Panc1 (cell line): ENCODE data around the gene SLC19A3. TPM values are rescaled to one million over a fixed set of nuclear protein-coding genes. Genes with fewer than 3 reads are reported as not detected.

Experiments
- ATAC-seq: fragments of 200-7000 bp; cut with Tn5 transposase; 2 replicates; pipeline ENCODE4 v1.9.1; 2020; ENCODE audit warnings: mild to moderate bottlenecking, moderate library complexity
- BruUV-seq: library from RNA; stranded (reverse); fragments of 400-500 nt; replicated peaks from 2 replicates; lab custom pipeline; 2021; lab: Mats Ljungman, UMichigan
- CTCF ChIA-PET: fragments of 300-600 bp; sonication (Branson Sonifier 250); formaldehyde crosslinking; loops from one replicate; lab custom pipeline; 2022; ENCODE audit warnings: antibody characterized with exemption; lab: Charles Lee
- POLR2A ChIA-PET: fragments of 300-600 bp; sonication (Branson Sonifier 250); formaldehyde crosslinking; loops from one replicate; lab custom pipeline; 2022; ENCODE audit warnings: antibody characterized with exemption; lab: Charles Lee
- DNase-seq: peaks from one replicate; pipeline ENCODE4 v3.0.0-alpha.2; 2010; ENCODE audit warnings: low read depth, low spot score
- H3K27ac ChIP-seq: 2 replicates; pipeline ENCODE4 v1.5.1; 2011; ENCODE audit warnings: mild to moderate bottlenecking, low read length, inconsistent platforms
- H3K27me3 ChIP-seq: fragments of 200-500 bp; sonication (Bioruptor generic); 2 replicates; pipeline ENCODE4 v1.6.0; 2014; ENCODE audit warnings: low read length, inconsistent platforms; ENCODE audit not compliant: control insufficient read depth, insufficient read depth
- H3K36me3 ChIP-seq: fragments of 200-500 bp; sonication (Bioruptor generic); 2 replicates; pipeline ENCODE4 v1.5.1; 2014; ENCODE audit warnings: inconsistent platforms, mild to moderate bottlenecking, low read length, moderate library complexity; ENCODE audit not compliant: control insufficient read depth, insufficient read depth
- H3K4me1 ChIP-seq: 2 replicates; pipeline ENCODE4 v1.5.1; 2011; ENCODE audit warnings: inconsistent platforms, mild to moderate bottlenecking, low read length, moderate library complexity; ENCODE audit not compliant: control insufficient read depth, insufficient read depth
- H3K4me3 ChIP-seq, 2 experiments: 2 replicates each; pipeline ENCODE4 v1.5.1; 2011 to 2012; ENCODE audit warnings: low read depth in 2 of 2, low read length in 2 of 2, mild to moderate bottlenecking in 2 of 2, inconsistent platforms in 1 of 2, moderate library complexity in 1 of 2
- H3K9me3 ChIP-seq: fragments of 200-500 bp; sonication (Bioruptor generic); 2 replicates; pipeline ENCODE4 v1.5.1; 2014; ENCODE audit warnings: low read depth, mild to moderate bottlenecking, inconsistent platforms, low read length, moderate library complexity; ENCODE audit not compliant: control insufficient read depth, insufficient read depth
- CTCF ChIP-seq: fragments of 450-650 bp; IDR thresholded peaks from 2 replicates; pipeline ENCODE4 v1.5.1; 2017; ENCODE audit warnings: mild to moderate bottlenecking
- POLR2AphosphoS5 ChIP-seq: IDR thresholded peaks from 2 replicates; pipeline ENCODE4 v1.6.1; 2012; ENCODE audit warnings: mild to moderate bottlenecking, low read depth, low read length, moderate library complexity
- SIN3A ChIP-seq: IDR thresholded peaks from 2 replicates; pipeline ENCODE4 v1.6.1; 2012; ENCODE audit warnings: low read depth, mild to moderate bottlenecking, low read length, moderate library complexity, borderline replicate concordance; ENCODE audit not compliant: insufficient read depth
- TCF7L2 ChIP-seq: IDR thresholded peaks from 2 replicates; pipeline ENCODE4 v1.6.1; 2011; ENCODE audit warnings: mild to moderate bottlenecking, low read depth, low read length, inconsistent platforms
- in situ Hi-C: cut with HindIII; loops from 2 replicates; pipeline ENCODE4 v1.10.0; 2016; ENCODE audit warnings: low sequenced_read_pairs, low pct_unique_long_range_greater_than_20kb
- intact Hi-C: fragments of 100-400 bp; cut with micrococcal nuclease; formaldehyde crosslinking; loops from one replicate; pipeline ENCODE4 v1.10.0; 2022; ENCODE audit not compliant: unreplicated experiment
- total RNA-seq: library from RNA; stranded (reverse); gene quantifications from one replicate; pipeline ENCODE4 v1.2.1, GENCODE V29; 2021; ENCODE audit not compliant: unreplicated experiment
- TF ChIP-seq, protein P1 (sequence below), 2 experiments: IDR thresholded peaks; 2 replicates each; pipeline ENCODE4 v1.6.1; 2011 to 2012; ENCODE audit warnings: low read depth in 2 of 2, control low read depth in 1 of 2, low read length in 1 of 2, mild to moderate bottlenecking in 1 of 2, moderate library complexity in 1 of 2; ENCODE audit not compliant: insufficient read depth in 1 of 2

The SLC19A3 gene
- total RNA-seq, 1 experiment from 2014 or later = 0.28 TPM

- ChIA-PET CTCF (interaction anchor here (0.7 to 1.6 kb wide), 2 partner anchors 55 to 69 kb away, joined by 9 to 10 read pairs; no protein-coding TSS in a partner anchor), POLR2A (interaction anchor here (0.6 kb wide), 1 partner anchor 27 kb away, joined by 3 read pairs; no protein-coding TSS in a partner anchor)
- TF ChIP-seq TCF7L2 = no peak
- TF ChIP-seq CTCF = no peak
- no peak for TF ChIP-seq SIN3A
- TF ChIP-seq, protein P1, sequence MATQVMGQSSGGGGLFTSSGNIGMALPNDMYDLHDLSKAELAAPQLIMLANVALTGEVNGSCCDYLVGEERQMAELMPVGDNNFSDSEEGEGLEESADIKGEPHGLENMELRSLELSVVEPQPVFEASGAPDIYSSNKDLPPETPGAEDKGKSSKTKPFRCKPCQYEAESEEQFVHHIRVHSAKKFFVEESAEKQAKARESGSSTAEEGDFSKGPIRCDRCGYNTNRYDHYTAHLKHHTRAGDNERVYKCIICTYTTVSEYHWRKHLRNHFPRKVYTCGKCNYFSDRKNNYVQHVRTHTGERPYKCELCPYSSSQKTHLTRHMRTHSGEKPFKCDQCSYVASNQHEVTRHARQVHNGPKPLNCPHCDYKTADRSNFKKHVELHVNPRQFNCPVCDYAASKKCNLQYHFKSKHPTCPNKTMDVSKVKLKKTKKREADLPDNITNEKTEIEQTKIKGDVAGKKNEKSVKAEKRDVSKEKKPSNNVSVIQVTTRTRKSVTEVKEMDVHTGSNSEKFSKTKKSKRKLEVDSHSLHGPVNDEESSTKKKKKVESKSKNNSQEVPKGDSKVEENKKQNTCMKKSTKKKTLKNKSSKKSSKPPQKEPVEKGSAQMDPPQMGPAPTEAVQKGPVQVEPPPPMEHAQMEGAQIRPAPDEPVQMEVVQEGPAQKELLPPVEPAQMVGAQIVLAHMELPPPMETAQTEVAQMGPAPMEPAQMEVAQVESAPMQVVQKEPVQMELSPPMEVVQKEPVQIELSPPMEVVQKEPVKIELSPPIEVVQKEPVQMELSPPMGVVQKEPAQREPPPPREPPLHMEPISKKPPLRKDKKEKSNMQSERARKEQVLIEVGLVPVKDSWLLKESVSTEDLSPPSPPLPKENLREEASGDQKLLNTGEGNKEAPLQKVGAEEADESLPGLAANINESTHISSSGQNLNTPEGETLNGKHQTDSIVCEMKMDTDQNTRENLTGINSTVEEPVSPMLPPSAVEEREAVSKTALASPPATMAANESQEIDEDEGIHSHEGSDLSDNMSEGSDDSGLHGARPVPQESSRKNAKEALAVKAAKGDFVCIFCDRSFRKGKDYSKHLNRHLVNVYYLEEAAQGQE (IDR thresholded peaks at IDR 0.05; ENCODE audit: insufficient read depth in 1 of 2, low read depth in 2 of 2, low read length in 1 of 2) = no peak
- TF ChIP-seq POLR2AphosphoS5 = no peak
- DNase-seq (no peak), ATAC-seq (no peak)
- no TSS peak for BruUV-seq
- H3K4me3 ChIP-seq = no peak overlapping the region
- intact Hi-C loops = no loop called here
- no peak overlapping the region for H3K27ac ChIP-seq
- H3K27me3 ChIP-seq = no peaks in the 10 kb centered on the region
- no peaks in the 10 kb centered on the region for H3K36me3 ChIP-seq
- H3K4me1 ChIP-seq = no peaks in the 10 kb centered on the region
- in situ Hi-C loops = no loop called here
- no peaks in the 10 kb centered on the region for H3K9me3 ChIP-seq
These were observed 4.5 kb downstream of the SLC19A3 start for GRCh38 chr2:227713291-227713690.

- DNase-seq (no peak), ATAC-seq (no peak)
- BruUV-seq = no TSS peak
- Histone ChIP-seq H3K27me3 (no peaks in the 10 kb centered on the region), H3K27ac (no peak overlapping the region), H3K4me1 (no peaks in the 10 kb centered on the region), H3K36me3 (no peaks in the 10 kb centered on the region), H3K4me3 (no peak overlapping the region), H3K9me3 (no peaks in the 10 kb centered on the region)
- CTCF ChIA-PET = no interaction called here
- POLR2A ChIA-PET = no interaction called here
- in situ Hi-C loops = no loop called here
- intact Hi-C loops = no loop called here
- no peak for TF ChIP-seq CTCF
- TF ChIP-seq TCF7L2 = no peak
- no peak for TF ChIP-seq SIN3A
- TF ChIP-seq POLR2AphosphoS5 = no peak
- TF ChIP-seq, protein P1 (IDR thresholded peaks at IDR 0.05; ENCODE audit: insufficient read depth in 1 of 2, low read depth in 2 of 2, low read length in 1 of 2) = no peak
These were observed 6.8 kb downstream of the SLC19A3 start for GRCh38 chr2:227710986-227711385.
